Activated CD4-positive, alpha-beta T cell treated with anti-CD3 and anti-CD28 coated beads, Interleukin-10, Interleukin-2, amounts not matched to agents 100 ng/mL and 50 ng/mL, durations not matched to agents 16 hours and 8 hours (primary cell): ENCODE data around the gene LRRIQ3.
A peak's percentile ranks its signal among the peaks of the same experiment; 100 is the strongest.
"Not testable (repeated sequence)": the region's sequence is repeated elsewhere in the genome, so short reads cannot be mapped to it uniquely, and the experiment has no call there.

ENCODE experiments used
- DNase-seq: peaks from one replicate; pipeline ENCODE4 v3.0.0-alpha.2; 2020

The LRRIQ3 gene, protein sequence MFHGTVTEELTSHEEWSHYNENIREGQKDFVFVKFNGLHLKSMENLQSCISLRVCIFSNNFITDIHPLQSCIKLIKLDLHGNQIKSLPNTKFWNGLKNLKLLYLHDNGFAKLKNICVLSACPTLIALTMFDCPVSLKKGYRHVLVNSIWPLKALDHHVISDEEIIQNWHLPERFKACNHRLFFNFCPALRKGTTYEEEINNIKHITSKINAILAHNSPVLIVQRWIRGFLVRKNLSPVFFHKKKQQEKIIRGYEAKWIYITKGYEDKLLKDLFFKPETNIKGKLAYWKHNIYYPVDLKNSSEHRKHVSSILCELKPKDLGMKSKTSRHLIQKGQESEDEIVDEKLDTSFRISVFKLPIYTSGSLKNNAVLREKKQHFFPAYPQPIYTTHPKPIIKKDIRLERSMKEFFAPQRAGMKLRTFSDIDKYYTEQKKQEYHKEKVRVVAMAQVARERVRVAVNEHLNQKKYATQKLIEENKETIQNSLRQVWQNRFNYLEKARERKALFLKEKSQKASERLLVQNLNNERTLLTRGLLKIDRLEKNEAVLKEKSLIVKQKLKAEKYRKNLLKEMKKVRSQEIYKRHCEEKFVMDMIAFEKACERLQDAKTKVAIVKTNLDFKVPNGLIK

DNA sequence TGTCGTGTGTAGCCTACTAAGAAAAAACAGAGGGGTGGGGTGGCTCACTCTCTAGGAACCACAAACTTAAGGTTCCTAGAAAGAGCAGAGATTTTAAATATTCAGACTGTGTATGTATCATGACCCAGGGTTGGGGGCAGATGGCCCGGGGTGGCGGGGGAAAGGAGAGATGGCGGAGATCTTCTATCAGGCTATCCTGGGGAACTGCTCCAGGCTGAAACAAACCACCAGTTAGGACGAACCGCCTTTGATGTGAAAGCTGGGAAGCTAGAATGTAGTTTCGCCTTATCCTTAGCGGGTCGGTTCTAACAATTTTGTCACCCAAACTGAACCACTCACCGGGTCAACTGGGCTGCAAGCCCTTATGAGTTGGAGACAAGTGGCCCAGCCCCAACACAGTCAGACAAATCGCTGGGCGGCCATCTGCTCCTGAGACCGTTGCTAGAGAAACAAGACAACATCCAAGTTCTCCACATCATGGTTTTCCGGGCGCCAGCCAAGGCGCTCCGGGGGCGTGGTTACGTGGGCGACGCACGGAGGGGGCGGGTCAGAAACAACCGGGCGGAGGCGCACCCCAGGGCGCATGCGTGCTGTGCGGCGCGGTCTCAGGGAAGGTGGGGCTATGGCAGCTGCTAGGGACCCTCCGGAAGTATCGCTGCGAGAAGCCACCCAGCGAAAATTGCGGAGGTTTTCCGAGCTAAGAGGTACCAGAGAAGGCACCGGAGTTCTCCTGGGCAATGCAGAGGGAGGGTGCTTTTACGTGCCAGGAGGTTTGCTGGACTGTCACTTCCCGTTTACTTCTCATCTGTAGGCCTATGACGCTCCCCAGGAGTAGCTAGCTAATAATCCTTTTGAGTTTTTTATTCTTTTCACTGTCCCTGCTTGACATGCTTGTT, at the start of gene LRRIQ3, which contains the start of gene FPGT:
TSS of gene LRRIQ3 (minus strand) at position 520 of the 896 bp plus-strand sequence. CDS start 14,492 bp downstream, outside the sequence.
TSS of gene FPGT (plus strand) at position 586 of the 896 bp plus-strand sequence. CDS start at position 623, 37 bp downstream.
- peak; percentile 96 for DNase-seq

DNA sequence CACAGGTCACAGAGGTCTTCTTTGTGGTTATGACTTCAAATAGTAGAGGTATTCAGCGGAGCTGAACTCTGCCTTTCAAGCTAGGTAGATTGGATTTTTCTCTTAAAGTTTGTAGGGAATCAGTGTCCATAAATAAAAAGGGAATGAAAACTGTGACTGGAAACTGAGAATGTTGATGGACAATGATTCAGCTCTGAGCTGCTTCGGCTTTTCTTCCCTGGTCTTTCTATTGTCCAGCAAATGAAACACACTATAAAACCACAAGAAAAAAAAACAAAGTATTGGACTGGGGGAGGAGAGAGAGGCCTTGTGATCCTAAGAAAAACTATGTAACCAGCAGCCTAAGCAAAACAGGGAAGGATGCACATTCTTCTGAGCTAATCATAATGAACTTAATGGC, 48.3 kb upstream of the LRRIQ3 start:
- DNase-seq, result no peak

DNA sequence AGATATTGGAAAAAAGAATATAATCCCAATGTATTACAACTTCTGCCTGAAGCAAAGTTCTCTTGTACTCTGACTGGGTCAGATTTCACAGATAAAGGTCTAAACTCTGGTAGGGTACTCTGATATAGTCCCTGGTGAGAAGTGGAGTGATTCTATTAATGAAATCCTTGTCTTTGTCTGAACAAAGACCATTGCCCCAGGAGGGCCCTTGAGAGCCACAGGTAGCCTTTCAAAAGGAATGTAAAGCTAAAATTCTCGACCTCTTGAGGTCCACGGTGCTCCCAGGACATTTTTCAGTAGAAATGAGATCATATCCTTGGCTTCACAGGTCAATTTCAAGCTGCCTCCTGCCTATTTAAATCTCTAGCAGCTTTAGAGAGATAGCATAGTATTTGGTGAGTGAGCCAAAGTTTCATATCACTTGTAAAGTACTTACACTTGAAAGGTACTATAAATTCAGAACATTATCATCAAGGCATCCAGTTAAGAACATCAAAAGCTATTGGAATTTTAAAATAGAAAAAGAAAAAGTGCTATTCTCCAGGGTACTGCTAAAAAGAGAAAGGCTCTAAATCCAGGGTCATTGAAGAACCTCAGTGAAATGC, 47.3 kb upstream of the LRRIQ3 start:
- no peak for DNase-seq

DNA sequence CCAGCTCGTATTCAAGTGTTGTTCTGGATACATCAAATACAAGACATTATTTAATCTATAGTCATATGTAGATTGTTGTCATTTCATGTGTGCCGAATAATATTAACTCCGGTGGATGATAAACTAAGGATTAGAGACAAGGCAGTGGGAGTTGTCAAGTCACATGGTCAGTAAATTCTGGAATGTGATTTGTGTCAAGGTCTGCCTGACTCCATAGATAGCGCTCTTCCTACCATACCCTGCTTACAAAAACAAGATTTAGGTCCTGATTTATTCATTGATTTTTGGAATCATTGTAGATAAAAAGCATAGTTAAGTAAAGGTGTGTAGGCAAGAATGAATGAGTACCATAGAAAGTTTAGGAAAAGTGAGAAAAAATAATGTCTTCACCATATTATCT, 39.8 kb upstream of the LRRIQ3 start:
- no peak for DNase-seq

DNA sequence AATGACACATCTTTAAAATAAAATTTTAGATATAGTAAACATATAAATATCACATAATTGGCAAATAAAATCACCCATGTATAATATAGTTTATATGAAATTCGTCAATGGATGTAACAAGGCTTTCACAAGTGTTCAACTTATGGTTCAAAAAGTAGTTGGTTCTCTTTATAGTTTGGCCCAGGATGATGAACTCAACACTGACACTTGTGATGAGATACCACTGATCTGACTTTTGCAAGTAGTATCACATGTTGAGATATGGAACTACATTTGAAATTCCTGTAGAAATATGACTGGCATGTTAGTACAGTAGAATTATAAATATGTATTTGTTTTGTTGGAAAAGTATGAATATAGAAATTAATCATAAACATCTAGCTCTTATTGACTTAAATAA, 39.1 kb upstream of the LRRIQ3 start:
- no peak for DNase-seq

DNA sequence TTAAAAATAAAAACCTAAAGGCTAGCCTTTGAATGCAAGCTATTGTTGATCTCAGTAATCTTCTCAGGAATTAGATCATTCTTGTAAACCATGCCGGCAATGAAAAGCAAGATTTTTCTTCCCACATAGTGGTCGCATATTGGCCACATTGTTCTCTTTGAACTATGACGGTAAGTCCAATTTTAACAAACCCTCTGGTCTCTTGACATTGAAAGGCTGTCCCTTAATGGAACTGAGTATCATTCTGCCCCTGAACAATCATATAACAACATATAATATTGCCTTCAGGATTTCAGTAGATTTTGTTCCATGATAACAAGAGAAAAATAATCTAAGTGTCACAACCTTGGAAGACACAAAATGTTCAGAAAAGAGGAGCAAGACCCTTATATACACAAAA, 38.5 kb upstream of the LRRIQ3 start:
- DNase-seq, result no peak

DNA sequence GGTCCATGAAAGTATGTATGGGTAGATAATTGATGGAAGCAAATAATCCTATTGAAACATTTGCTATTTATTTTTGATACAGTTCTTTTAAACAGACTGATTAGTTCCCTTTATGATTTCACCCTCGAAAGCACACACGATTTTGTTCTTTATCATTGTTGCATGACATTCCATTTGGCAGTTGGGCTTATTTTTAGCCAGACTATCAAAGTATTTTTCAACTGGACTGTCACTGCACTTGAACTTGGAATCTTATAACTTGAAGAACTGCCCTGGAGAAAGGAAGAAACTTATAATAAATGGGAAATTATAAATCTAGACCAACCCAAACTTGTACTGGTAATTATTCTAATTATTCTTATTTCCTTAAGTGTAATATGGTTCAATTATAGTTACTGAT, 37.2 kb upstream of the LRRIQ3 start, which contains the start of gene TNNI3K:
TSS of gene TNNI3K (plus strand) at position 235 of the 400 bp plus-strand sequence. CDS start at position 300, 65 bp downstream.
- DNase-seq, result no peak

DNA sequence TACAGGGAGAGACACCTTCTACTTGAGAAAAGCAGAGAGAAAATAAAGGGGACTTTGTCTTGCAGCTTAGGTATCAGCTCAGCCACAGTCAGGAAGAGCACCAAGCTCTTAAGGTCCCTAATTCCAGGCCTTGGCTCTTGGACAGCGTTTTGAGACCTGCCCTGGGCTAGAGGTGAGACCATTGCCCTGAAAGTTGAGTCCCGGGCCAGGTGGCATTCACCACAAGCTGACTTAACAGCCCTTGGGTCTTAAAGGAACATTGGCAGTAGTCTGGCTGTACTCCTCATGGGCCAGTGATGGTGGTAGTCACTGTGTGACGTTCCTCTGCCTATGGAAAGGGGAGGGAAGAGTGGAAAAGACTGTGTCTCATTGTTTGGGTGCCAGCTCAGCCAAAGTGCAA, 25.5 kb upstream of the LRRIQ3 start:
- DNase-seq, result no peak

DNA sequence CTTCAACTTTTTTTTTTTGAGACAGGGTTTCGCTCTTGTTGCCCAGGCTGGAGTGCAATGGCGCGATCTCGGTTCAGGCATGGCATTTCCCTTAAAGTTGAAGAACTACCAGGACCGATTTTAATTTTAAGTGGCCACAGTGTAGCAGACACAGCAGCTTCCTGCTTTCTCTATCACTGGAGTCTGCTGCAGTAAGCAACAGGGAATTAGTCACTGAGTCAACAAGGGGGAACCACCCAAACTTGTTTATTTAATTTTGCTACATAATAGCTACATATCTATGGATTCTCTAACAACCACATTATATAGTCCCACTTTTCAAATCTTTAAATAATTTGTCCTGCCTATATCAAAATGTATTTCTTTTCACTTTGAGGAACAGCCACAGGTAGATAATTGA, 24.7 kb upstream of the LRRIQ3 start:
- no peak for DNase-seq

DNA sequence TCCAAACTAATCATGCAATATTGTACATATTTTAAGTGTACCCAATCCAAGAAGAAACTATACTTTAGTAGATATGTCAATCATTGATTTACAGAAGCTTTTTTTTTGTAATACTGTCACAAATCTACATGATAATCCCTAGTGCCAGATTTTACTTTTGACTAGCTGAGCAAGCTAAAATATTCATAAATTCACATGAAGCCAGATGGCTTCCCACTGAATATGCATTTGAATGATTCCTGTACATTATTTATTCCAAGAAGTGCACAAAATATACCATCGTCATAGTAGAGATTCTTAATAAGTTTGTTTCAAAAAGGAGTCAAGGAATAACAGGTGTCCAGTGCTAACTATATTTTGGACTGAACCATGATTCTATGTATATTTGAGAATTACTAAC, 17.3 kb upstream of the LRRIQ3 start:
- no peak for DNase-seq

DNA sequence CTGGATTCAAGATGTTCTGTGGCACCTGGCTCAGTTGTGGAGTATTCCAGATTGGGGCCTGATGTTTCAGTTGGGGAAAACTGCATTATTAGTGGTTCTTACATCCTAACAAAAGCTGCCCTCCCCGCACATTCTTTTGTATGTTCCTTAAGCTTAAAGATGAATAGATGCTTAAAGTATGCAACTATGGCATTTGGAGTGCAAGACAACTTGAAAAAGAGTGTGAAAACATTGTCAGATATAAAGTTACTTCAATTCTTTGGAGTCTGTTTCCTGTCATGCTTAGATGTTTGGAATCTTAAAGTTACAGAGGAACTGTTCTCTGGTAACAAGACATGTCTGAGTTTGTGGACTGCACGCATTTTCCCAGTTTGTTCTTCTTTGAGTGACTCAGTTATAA, 7.3 kb upstream of the LRRIQ3 start:
- no peak for DNase-seq

DNA sequence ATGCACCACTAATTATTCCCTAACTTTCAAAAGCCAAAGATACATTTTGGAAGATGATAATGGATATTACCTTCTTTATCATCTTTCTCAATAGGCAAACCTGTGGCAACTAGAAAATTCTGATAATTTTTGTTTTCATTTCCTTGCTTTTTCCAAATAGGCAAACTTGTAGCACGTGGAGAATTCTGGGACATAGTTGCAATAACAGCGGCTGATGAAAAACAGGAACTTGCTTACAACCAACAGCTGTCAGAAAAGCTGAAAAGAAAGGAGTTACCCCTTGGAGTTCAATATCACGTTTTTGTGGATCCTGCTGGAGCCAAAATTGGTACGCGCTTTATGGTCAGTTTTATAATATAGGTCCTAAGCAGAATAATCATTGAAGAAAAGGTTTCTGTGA, 1.5 kb upstream of the LRRIQ3 start:
- no peak for DNase-seq

DNA sequence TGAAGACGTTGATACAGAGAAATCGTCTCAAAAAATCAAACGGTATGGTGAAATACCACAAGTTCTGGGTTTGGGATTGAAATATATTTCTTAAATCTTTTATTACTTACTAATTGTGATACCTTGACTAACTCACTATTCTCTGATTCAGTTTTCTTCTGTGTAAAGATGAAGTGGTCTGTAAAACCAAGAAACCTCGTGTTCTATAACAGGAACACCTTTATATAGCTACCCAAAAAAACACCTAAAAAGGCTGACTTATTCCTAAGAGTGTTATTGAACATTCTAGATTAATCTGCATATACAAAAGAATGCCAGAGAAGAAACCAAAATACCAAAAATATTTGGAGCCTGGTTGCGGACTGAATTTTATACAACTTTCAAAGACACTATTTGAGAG, 721 bp downstream of the LRRIQ3 start:
- DNase-seq, result peak; percentile 3

DNA sequence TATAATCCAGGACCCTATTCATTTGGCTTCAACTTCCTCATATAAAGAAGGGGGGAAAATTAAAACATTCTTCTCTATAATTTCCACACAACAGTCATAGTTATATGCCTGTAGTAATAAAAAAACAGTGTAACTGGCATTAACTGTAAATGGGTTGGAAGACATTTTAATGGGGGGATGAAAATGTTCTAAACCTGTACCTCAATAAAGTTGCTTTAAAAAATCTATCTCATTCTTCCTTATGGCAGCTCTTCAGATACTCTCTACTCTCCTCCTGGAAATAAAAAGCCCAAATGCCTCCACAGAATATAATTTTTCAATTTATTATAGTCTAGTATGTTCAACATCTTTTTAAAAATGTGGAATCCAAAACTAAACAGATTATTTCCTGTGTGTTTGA, 2.6 kb downstream of the LRRIQ3 start:
- DNase-seq, result no peak

DNA sequence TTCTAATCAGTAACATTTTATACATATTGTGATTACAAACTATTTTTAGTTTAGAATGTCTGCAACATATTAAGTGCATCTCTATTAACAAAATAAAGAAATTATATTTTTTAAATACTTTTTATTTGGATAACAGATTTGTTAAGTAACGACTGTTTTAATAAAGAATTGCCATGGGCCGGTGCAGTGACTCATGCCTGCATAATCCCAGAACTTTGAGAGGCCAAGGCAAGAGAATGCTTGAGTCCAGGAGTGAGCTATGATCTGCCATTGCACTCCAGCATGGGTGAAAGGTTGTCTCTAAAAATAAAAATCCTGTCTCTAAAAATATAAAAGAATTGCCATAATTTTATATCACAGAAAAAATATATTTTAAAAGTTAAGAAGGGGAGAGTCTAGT, 4.1 kb downstream of the LRRIQ3 start:
- no peak for DNase-seq

DNA sequence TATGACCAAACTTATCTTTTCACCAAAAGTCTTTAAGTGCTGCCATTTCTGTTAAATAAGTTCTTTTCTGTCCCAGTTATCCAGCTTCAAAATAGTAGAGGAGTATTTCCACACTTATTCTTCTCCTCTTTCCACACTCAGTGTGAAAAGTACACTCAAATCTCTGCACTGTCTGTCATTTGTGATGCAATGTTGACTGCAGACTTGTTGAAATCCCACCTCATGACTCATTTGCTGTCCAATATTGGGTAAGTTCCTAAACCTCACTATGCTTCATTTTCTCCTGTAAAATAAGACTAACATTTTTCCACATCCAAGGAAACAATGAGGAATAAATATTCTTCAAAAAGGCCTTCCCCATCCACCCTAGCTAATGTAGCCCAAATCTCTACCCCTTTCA, 17.5 kb downstream of the LRRIQ3 start:
- no peak for DNase-seq

DNA sequence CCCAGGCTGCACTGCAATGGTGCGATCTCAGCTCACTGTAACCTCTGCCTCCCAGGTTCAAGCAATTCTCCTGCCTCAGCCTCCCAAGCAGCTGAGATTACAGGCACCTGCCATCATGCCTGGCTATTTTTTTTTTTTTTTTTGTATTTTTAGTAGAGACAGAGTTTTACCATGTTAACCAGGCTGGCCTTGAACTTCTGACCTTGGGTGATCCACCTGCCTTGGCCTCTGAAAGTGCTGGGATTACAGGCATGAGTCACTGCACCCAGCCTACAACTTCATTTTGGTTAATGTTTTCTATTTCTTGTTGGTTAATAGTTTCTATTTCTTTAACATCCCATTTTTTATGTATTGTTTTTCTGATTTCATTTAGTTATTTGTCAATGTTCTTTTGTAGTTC, 23.6 kb downstream of the LRRIQ3 start:
- not testable (repeated sequence) for DNase-seq

DNA sequence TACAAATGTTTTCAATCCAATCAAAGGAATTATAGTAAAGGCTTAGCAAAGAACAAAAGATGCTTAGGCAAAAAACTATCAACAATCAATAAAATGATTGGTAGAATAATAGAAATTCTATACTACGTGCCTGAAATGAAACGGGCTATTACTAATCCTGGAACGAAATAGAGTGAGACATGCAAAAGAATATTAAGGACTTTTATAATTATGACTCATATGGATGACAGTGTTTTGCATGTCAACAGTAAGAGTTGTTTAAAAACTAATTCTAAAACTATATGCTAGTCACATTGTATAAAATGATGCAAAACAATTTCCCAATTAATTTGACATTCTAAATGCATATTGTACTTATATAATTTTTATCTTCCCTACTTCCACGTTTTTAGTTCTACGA, 35.6 kb downstream of the LRRIQ3 start:
- DNase-seq, result no peak

DNA sequence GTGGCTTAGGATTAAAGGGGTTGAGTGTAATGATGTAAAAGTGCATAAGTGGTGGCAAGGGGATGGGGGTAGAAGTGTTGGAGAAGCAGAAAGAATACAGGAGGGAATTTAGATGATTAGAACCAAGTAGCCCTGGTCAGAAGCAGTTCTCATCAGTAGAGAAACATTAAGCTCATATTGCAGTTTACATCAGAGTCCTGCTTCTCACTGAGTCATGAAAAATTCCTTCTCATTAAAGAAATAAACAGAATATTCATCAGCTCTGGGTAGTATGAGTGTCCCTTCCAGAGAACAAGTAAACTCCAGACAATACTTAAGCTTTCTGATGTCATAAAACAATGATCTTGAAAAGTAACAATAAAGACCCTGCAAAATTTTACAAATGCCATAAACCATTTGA, 36.5 kb downstream of the LRRIQ3 start:
- no peak for DNase-seq

DNA sequence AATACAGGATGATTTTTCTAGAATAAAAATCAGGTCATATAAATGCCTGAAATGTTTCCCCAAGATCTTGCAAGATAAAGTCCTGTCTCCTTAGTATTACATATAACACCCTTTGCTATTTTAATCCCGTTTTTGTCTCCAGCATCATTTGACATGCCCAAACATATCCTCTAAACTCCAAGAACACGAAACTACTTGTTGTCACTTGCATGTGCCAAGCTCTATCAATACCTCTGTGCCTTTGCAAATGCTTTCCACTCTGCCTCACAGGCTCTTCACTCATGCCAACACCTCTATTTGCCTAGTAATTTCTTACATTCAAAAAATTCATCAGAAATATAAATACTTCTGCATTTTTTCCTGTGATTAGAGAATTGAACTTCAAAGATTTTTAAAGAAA, 37.9 kb downstream of the LRRIQ3 start:
- DNase-seq, result no peak

DNA sequence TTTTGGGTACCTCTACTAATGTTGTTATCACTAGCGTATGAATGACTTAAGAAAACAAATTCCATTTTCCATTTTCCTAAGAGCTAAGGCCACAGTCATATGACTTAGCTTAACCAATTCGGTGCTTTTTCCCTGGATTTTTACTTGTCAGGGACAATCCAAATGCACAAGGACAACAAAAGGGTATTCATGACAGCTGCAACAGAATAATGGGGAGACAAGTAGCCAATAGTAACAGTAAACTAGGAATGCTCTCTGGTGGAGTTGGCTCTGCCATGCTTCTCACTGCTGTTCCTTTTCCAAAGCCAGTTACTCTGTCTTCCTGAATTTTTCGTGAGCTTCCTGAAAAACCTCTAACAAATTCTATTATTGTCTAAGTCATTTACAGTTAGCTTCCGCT, 52.9 kb downstream of the LRRIQ3 start:
- DNase-seq, result no peak

DNA sequence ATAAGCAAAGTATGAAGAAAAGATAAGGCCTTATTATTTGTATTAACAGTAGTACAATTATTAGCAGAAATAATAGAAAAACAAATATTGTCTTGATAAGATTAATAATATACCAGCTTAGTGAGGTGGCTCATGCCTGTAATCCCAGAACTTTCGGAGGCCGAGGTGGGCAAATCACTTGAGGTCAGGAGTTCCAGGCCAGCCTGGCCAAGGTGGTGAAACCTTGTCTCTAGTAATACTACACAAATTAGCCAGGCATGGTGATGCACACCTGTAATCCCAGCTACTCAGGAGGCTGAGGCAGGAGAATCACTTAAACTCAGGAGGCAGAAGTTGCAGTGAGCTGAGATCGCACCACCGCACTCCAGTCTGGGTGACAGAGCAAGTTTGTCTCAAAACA, 80.6 kb downstream of the LRRIQ3 start:
- not testable (repeated sequence) for DNase-seq

DNA sequence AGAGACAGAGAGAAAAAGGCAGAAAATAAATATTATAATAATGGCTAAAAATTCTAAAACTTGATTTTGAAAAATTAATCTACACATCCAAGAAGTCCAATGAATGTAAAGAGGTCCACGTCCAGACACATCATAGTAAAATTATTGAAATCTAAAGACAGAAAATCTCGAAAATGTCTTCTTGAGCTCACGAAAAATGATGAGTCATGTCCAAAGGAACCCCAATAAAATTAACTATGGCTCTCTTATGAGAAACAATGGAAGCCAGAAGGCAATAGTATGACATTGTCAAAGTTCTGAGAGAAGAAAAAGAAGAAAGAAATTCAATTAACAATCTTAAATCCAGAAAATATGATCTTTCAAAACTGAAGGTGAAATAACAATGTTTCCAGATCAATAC, 84.6 kb downstream of the LRRIQ3 start:
- no peak for DNase-seq
